ENCODE results near the gene PPRC1. TPM values are rescaled to one million over a fixed set of nuclear protein-coding genes. Genes with fewer than 3 reads are reported as not detected.

PPRC1 gene
- total RNA-seq, 1 donor from 2014 or later = 77.2 TPM

DNA sequence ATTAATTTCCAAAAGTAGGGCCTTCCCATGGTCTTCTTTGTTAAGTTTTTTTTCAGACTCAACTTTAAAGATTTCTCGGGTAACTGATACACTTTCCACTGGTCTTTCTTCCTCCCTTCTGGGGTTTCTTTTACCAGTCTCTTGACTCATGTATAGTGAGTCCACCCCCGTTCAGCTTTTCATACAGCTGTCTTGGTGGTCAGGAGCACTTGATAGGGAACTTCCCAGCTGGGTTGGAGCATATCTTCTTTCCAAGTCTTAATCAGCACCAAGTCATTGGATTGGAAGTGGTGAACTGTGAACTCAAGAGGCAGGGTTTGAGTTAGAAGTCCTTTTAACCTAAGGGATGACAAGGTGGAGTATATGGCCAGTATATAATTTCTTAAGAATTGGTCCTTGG, 64.1 kb downstream of the PPRC1 start:
- ChIA-PET POLR2A (no interaction called here), CTCF (no interaction called here)
- DNase-seq = no peak
- no peak overlapping the region for H3K27ac Mint-ChIP-seq
- peaks cover 3% of the 10 kb centered on the region for H3K4me1 Mint-ChIP-seq
- H3K4me3 Mint-ChIP-seq = no peak overlapping the region
- ATAC-seq (ENCODE audit: low read depth) = no peak
- H3K9me3 Mint-ChIP-seq = peaks cover 3% of the 10 kb centered on the region
- peaks cover 3% of the 10 kb centered on the region for H3K27me3 Mint-ChIP-seq
- no peaks in the 10 kb centered on the region for H3K36me3 Mint-ChIP-seq (ENCODE audit: low read depth)
- TF ChIP-seq CTCF (IDR thresholded peaks at IDR 0.05) = no peak
- intact Hi-C loops (cut with micrococcal nuclease) = no loop called here

- POLR2A ChIA-PET = no interaction called here
- no peak for DNase-seq
- Mint-ChIP-seq H3K9me3 (no peaks in the 10 kb centered on the region), H3K36me3 (ENCODE audit: low read depth) (no peaks in the 10 kb centered on the region), H3K27me3 (peaks cover 3% of the 10 kb centered on the region), H3K4me3 (no peak overlapping the region), H3K27ac (no peak overlapping the region), H3K4me1 (peaks cover 7% of the 10 kb centered on the region)
- ATAC-seq (ENCODE audit: low read depth) = no peak
- intact Hi-C loops (cut with micrococcal nuclease) = no loop called here
- TF ChIP-seq CTCF (IDR thresholded peaks at IDR 0.05) = no peak
- CTCF ChIA-PET = no interaction called here
Measured at GRCh38 chr10:102198027-102198426, 65.2 kb downstream of the PPRC1 start.

Other genes starting within 250 kb of the PPRC1 start
- gene ARMH3, start 76.9 kb upstream of the PPRC1 start, total RNA-seq = 26.8 and 35.4 TPM in 2 replicates
- gene HPS6, start 67.7 kb upstream of the PPRC1 start, total RNA-seq = 22.8 and 23.0 TPM in 2 replicates
- 54.0 and 61.9 TPM in 2 replicates for gene LDB1, start 12.7 kb upstream of the PPRC1 start, total RNA-seq
- gene NOLC1, start 19.3 kb downstream of the PPRC1 start, total RNA-seq = 95.1 and 106 TPM in 2 replicates
- not detected in 2 replicates for gene ELOVL3, start 93.3 kb downstream of the PPRC1 start, total RNA-seq
- gene PITX3, start 108.5 kb downstream of the PPRC1 start, total RNA-seq = not detected in 2 replicates
- 40.8 and 44.3 TPM in 2 replicates for gene GBF1, start 112.5 kb downstream of the PPRC1 start, total RNA-seq